Activated T-helper 9 cell treated with anti-CD3 and anti-CD28 coated beads, Interleukin-2, amount 50 U/mL, for 16 hours (primary cell): Measurements from ENCODE around the gene B4GAT1.
A peak's percentile ranks its signal among the peaks of the same experiment; 100 is the strongest.
"Not testable (repeated sequence)": the region's sequence is repeated elsewhere in the genome, so short reads cannot be mapped to it uniquely, and the experiment has no call there.

ENCODE experiments used
- DNase-seq: peaks from one replicate; pipeline ENCODE4 v3.0.0-alpha.2; 2020; ENCODE audit warnings: low read depth

The B4GAT1 gene

GRCh38 chr11:66347425-66348276, at the start of gene B4GAT1:
Gene B4GAT1, minus strand, starts transcription at chr11:66347629. Its CDS starts 84 bp downstream, at chr11:66347545.
- DNase-seq: peak; percentile 69

- DNase-seq: no peak
Measured at GRCh38 chr11:66393954-66394353, 46.5 kb upstream of the B4GAT1 start.

GRCh38 chr11:66391322-66391721, 43.9 kb upstream of the B4GAT1 start:
- DNase-seq: no peak

- peak; percentile 41 for DNase-seq
Measured at GRCh38 chr11:66388780-66389386, 41.5 kb upstream of the B4GAT1 start.

GRCh38 chr11:66386171-66387069, 39.0 kb upstream of the B4GAT1 start:
- peak; percentile 69 for DNase-seq

- not testable (repeated sequence) for DNase-seq
Measured at GRCh38 chr11:66384316-66384715, 36.9 kb upstream of the B4GAT1 start.

GRCh38 chr11:66380264-66380663, 32.8 kb upstream of the B4GAT1 start:
- DNase-seq: not testable (repeated sequence)

- DNase-seq: not testable (repeated sequence)
Measured at GRCh38 chr11:66373690-66374287, 26.4 kb upstream of the B4GAT1 start.

GRCh38 chr11:66373265-66373664, 25.8 kb upstream of the B4GAT1 start:
- DNase-seq: no peak

GRCh38 chr11:66371627-66372415, 24.4 kb upstream of the B4GAT1 start, which contains the start of gene SLC29A2:
Gene SLC29A2, minus strand, starts transcription at chr11:66371760. Its CDS starts 169 bp downstream, at chr11:66371591.
- DNase-seq: peak; percentile 69

GRCh38 chr11:66369073-66369894, 21.9 kb upstream of the B4GAT1 start:
- DNase-seq: no peak

GRCh38 chr11:66368484-66368883, 21.1 kb upstream of the B4GAT1 start:
- DNase-seq: no peak

GRCh38 chr11:66367561-66368312, 20.3 kb upstream of the B4GAT1 start:
- DNase-seq: no peak

- no peak for DNase-seq
Measured at GRCh38 chr11:66366844-66367477, 19.5 kb upstream of the B4GAT1 start.

GRCh38 chr11:66365711-66366619, 18.5 kb upstream of the B4GAT1 start:
- DNase-seq: no peak

- no peak for DNase-seq
Measured at GRCh38 chr11:66365166-66365565, 17.7 kb upstream of the B4GAT1 start.

- DNase-seq: peak; percentile 57
Measured at GRCh38 chr11:66363805-66364535, 16.5 kb upstream of the B4GAT1 start.
